ENCODE data around the gene ATXN1.

- TF ChIP-seq GATA3 (IDR thresholded peaks at IDR 0.05; ENCODE audit: low read depth, low read length): no peak
- TF ChIP-seq GATA2 (IDR thresholded peaks at IDR 0.05; ENCODE audit: low read depth, low read length): no peak
Observed at GRCh38 chr6:16291739-16292138, 469.5 kb downstream of the ATXN1 start.
